RWPE1 (cell line): ENCODE data around the gene SCUBE3.

Source experiments
- CTCF ChIA-PET: fragments of 350-600 bp; sonication (Branson Sonifier 250); formaldehyde crosslinking; extraction: SDS; loops from one replicate; lab custom pipeline; 2021; lab: Yijun Ruan, JAX
- POLR2A ChIA-PET: fragments of 400-600 bp; formaldehyde crosslinking; extraction: SDS; loops from one replicate; lab custom pipeline; 2020; ENCODE audit warnings: antibody characterized with exemption; ENCODE audit not compliant: low non-redundant PET; lab: Yijun Ruan, JAX
- DNase-seq: peaks from one replicate; pipeline ENCODE4 v3.0.0; 2012; ENCODE audit warnings: low spot score
- H3K27ac ChIP-seq: fragments of 450-650 bp; 2 replicates; pipeline ENCODE4 v1.5.1; 2017
- CTCF ChIP-seq: fragments of 450-650 bp; conservative IDR thresholded peaks from 2 replicates; pipeline ENCODE4 v1.5.1; 2017; ENCODE audit warnings: low read depth, mild to moderate bottlenecking

Gene SCUBE3

GRCh38 chr6:35224720-35225119 is 11.0 kb downstream of the SCUBE3 start:
- ChIA-PET POLR2A (no interaction called here), CTCF (interaction anchor here (1.0 kb wide), 1 partner anchor 10 kb away, joined by 3 read pairs; no protein-coding TSS in a partner anchor)
- TF ChIP-seq CTCF = no peak
- H3K27ac ChIP-seq = no peak overlapping the region
- no peak for DNase-seq

GRCh38 chr6:35228481-35228880 is 14.7 kb downstream of the SCUBE3 start:
- CTCF ChIA-PET = interaction anchor here (4.6 kb wide), 1 partner anchor 12 kb away, joined by 36 read pairs; no protein-coding TSS in a partner anchor
- DNase-seq = no peak
- no peak for TF ChIP-seq CTCF
- H3K27ac ChIP-seq = no peak overlapping the region
- POLR2A ChIA-PET = no interaction called here

GRCh38 chr6:35229304-35229703 is 15.5 kb downstream of the SCUBE3 start:
- CTCF ChIA-PET = interaction anchor here (0.6 to 4.6 kb wide), 3 partner anchors 11 to 84 kb away, joined by 3 to 36 read pairs (median 7); no protein-coding TSS in a partner anchor
- no peak for DNase-seq
- H3K27ac ChIP-seq = no peak overlapping the region
- POLR2A ChIA-PET = no interaction called here
- TF ChIP-seq CTCF = no peak

- ChIA-PET CTCF (interaction anchor here (0.7 to 4.6 kb wide), 3 partner anchors 10 to 443 kb away, joined by 3 to 36 read pairs (median 3); no protein-coding TSS in a partner anchor), POLR2A (no interaction called here)
- no peak overlapping the region for H3K27ac ChIP-seq
- TF ChIP-seq CTCF = no peak
- no peak for DNase-seq
Observed at GRCh38 chr6:35230498-35230897, 16.7 kb downstream of the SCUBE3 start.

GRCh38 chr6:35230950-35231349 is 17.2 kb downstream of the SCUBE3 start:
- TF ChIP-seq CTCF = no peak
- CTCF ChIA-PET = interaction anchor here (0.6 to 4.6 kb wide), 4 partner anchors 10 to 507 kb away, joined by 3 to 36 read pairs (median 3); no protein-coding TSS in a partner anchor
- POLR2A ChIA-PET = no interaction called here

GRCh38 chr6:35231563-35231962 is 17.8 kb downstream of the SCUBE3 start:
- ChIA-PET POLR2A (no interaction called here), CTCF (interaction anchor here (4.6 kb wide), 1 partner anchor 9 kb away, joined by 36 read pairs; no protein-coding TSS in a partner anchor)
- DNase-seq = no peak
- no peak for TF ChIP-seq CTCF
- H3K27ac ChIP-seq = no peak overlapping the region

More at GRCh38 chr6:35230950-35231349, 17.2 kb downstream of the SCUBE3 start:
- no peak overlapping the region for H3K27ac ChIP-seq
- DNase-seq = no peak
